Umbilical cord (tissue), 2 donors: Measurements from ENCODE around the gene DNAJB5. TPM values are rescaled to one million over a fixed set of nuclear protein-coding genes. Genes with fewer than 3 reads are reported as not detected.

Experiments
- DNase-seq: peaks from one replicate; pipeline ENCODE4 v3.0.0-alpha.2; 2015; ENCODE audit warnings: low spot score
- total RNA-seq: library from RNA; depleted of rRNA; stranded (reverse); fragments of >200 nt; gene quantifications from one replicate; pipeline ENCODE4 v1.2.3, GENCODE V29; 2014; ENCODE audit warnings: low replicate concordance; ENCODE audit not compliant: insufficient read depth

DNAJB5 gene
- total RNA-seq, 1 donor from 2014 or later: 28.6 TPM

DNA sequence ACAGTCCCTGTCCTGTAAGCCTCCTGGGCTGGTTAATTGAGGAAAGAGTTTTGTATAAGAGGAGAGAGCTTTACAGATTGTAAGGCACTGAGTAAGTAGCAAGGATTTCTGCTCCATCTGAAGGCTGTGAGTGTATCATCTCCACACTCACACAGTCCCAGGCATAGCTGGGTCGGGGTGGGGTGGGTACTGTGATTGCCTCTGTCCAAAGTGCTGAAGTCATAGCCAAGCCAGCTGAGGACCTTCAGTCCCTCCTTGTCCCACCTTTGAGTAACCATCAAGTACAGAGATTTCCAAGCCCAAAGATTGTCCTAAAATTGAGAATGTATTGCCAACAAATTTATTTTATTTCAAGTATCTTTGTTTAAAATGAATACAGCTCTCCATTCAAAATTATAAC lies 5.5 kb upstream of the DNAJB5 start:
- DNase-seq: peak; percentile 69

DNA sequence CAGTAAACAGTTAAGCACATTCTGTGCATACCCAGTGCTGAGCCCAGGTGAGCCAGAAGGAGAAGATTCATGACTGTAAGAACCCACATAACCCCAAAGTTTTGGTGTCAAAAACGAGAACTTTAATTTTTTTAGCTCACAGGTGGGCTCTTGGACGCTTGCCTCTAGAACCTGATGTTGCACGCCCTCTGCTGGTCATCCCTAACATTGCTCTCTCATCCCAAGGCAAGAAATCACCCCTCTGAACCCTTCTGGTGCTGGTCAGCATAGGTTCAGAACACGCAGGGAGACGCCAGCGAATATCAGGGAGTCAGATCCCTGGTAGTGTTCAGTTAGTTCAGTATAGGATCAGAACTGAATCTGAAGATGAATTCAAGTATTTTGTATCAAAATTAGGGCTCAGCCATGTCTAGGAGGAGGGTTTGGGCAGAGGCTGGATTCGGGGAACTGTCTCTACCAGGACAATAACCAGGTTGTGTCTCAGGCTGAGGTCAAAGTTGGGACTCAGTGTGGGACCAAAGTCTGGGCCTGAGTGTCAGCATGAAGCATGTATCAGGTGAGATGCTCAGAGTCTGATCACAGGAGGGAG lies 4.1 kb upstream of the DNAJB5 start:
- DNase-seq: peak; percentile 56

GRCh38 chr9:34986540-34987047 lies 3.0 kb upstream of the DNAJB5 start:
- peak; percentile 38 for DNase-seq

DNA sequence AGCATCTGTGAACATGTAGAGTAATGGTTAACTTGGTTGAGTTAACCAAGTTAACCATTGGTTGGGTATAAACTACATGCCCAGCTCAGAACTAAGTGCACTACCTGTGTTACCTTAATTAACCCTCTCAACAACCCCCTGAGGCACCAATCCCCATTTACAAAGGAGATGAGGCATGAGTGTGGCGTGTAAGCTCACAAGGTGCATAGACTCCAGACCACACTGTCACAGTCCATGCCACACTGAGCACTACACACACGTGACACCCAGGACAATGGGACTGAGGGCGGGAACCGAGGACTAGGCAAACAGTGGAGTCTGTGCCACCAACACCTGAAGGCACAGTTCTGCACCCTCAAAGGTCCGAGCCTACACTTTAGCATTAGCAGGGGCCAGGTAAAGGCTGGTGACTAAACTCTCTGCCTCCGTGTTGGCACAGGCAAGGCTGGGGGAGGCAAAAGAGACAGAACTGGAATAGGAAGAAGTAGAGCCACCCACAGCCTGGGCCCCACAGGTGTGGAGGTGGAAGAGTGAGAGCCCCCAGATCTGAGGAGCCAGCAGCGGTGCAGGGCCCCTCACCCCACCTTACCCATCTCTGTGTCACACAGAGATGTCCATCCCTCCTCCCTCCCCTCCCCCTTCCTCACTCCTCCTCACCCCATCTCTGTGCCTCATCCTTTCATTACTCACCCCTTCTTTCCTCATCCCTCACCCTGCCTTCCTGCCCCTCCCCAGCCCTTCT lies 2.2 kb upstream of the DNAJB5 start:
- DNase-seq: no peak

- DNase-seq: no peak
Measured at GRCh38 chr9:34988218-34989002, 1.1 kb upstream of the DNAJB5 start.

GRCh38 chr9:34989946-34990635 lies 546 bp downstream of the DNAJB5 start:
- peak; percentile 64 for DNase-seq

DNA sequence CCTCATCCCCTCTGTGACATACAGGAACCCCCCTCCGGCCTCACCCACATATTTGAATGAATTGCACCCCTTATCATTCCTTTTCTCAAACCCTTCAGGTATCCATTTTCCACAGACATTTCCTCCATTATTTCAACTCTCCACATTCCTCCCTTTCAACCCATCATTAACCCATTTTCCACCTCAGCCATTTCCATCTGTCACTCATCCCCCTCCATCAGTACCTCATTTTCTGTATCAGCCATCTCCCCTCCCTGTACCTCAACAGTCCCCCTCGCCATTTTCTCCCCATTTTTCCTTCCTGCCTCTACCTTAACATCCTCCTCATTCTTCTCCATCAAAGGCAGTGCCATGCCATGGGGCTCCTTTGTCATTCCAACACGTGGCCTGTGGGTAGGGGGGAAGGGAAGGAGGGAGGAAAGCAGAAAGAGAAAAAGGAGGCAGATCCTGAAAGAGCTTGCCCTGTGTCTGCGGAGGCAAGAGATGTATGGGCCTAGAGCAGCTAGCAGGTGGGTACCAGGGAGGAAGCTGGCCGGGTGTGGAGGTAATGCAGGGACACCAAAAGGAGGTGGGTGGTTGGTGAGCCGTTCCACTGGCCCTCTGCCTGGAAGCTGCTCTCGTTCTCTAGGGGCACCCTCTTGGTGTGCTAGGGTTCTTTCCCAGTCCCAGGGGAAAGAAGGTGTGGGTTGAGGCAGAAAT lies 1.5 kb downstream of the DNAJB5 start:
- DNase-seq: no peak

GRCh38 chr9:34991607-34992375 lies 2.2 kb downstream of the DNAJB5 start:
- DNase-seq: no peak

- peak; percentile 76 for DNase-seq
Measured at GRCh38 chr9:34992376-34992951, 2.9 kb downstream of the DNAJB5 start.

DNA sequence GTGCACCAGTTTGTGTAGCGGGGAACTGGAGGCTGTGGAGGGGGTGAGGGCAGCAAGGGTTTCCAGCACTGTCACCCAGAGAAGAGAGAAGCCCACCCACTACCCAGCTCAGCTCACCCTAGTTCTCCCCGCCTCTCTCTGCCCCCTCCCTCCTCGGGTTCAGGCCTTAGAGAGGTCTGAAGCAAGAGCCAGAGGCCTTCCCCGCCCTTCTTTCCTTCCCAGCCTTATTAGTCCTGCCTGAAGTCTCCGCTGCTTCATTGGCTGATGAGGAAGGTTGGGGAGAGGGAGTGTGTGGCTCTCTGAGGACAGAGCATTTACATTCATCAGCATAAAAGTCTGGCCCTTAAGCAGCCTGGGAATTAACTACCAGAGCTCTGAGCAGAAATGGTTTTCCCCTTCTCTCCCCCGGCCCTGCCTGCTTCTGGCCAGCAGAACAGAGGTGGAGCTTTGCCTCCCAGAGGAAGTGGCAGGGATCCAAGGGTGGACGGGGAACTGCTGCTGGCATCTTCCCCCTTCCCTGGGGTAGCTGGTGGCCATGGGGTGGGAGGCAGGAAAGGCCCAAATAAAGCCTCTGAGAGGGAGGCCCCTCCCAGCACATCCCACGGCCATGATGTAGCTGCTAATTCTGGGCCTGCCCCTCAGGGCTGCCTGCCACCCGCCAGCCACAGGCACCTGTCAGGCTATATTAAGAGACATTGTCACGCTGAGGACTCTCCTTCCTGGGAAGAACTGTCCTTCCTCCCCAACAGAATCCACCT lies 4.1 kb downstream of the DNAJB5 start:
- peak; percentile 97 for DNase-seq

DNA sequence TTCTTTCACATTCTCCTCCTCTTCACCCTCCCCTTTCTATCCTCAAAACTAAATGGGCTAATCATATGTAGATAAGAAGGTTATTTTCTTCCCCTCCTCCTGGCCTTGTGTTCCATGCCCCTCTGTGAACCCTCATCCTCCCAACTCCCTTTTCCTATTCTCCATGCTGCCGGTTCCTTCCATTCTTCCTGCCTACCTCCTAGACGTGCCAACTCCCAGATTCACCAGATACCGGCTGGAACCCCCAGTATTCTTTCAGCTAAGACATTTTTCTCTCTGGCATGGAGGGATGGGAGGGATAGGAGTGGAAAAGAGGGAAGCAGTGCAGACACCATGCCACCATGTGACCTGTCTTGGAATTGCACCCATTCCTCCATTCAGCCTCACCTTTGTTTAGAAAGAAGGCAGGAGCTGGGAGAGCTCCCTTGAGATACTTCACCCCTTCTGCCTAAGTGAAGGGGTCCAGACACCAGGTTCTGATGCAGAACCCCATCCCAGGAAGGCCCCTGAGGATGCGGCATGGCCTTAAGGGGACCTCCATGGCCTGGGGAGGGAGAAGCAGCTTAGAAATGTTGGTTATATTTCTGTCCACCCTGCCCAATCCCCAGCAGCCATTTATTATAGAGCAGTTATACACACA lies 4.8 kb downstream of the DNAJB5 start:
- peak; percentile 62 for DNase-seq

GRCh38 chr9:34994900-34995669 lies 5.5 kb downstream of the DNAJB5 start:
- no peak for DNase-seq

- no peak for DNase-seq
Measured at GRCh38 chr9:34995670-34996060, 6.1 kb downstream of the DNAJB5 start.

- no peak for DNase-seq
Measured at GRCh38 chr9:34996181-34996904, 6.8 kb downstream of the DNAJB5 start.

DNA sequence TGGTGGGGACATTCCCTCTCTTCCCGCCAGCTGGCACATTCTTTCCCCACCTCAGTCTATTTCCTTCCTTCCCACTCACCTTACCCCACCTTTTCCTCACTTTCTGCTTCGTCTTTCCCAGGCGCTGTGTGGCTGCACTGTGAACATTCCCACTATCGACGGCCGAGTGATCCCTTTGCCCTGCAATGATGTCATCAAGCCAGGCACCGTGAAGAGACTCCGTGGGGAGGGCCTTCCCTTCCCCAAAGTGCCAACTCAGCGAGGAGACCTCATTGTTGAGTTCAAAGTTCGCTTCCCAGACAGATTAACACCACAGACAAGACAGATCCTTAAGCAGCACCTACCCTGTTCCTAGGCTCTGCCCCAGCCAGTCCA lies 7.3 kb downstream of the DNAJB5 start:
- DNase-seq: no peak

GRCh38 chr9:34997379-34997781 lies 7.8 kb downstream of the DNAJB5 start:
- DNase-seq: no peak

DNA sequence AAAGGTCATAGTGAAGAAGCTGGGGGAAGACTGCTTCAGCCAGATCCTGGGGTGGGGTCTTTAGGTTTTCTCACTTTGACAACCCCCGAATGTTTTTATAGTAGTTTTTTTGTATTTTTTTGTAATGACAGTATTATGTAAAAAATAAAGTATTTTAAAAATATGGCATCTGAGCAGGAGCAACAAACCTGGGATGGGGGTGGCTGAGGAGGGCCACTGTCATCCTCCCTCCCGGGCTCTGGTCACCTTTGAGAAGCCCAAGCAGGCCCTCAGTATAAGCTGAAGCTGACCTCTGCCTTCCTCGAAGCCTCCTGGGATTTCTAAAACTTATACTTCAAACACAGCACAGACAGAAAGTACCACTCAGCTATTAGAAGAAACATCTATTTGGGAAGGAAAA lies 8.7 kb downstream of the DNAJB5 start:
- DNase-seq: no peak
